OCI-LY3 (cell line): ENCODE data around the gene MTOR.

Experiments used
- CTCF ChIP-seq: fragments of 200-600, 300-600 bp; sonication (generic); IDR thresholded peaks from 2 replicates; pipeline ENCODE4 v1.5.1; 2014; ENCODE audit warnings: antibody characterized with exemption, low read length, low read depth
- EZH2phosphoT487 ChIP-seq: fragments of 200-600 bp; shearing (Covaris generic); IDR thresholded peaks from 2 replicates; pipeline ENCODE4 v1.6.1; 2018; ENCODE audit warnings: antibody characterized with exemption, mixed run types, low read depth

- TF ChIP-seq CTCF (no peak), EZH2phosphoT487 (no peak)
These were observed 197.4 kb downstream of the MTOR start for GRCh38 chr1:11064942-11065341.
